DND-41 (cell line): Measurements from ENCODE around the gene TMEM250.

ENCODE experiments used
- CTCF ChIP-seq: IDR thresholded peaks from 2 replicates; pipeline ENCODE4 v1.5.1; 2012; ENCODE audit warnings: borderline replicate concordance, low read length, moderate library complexity, mild to moderate bottlenecking; ENCODE audit not compliant: poor library complexity, severe bottlenecking; ENCODE audit errors: extremely low read depth
- EZH2 ChIP-seq: IDR thresholded peaks from 3 replicates; pipeline ENCODE4 v1.6.1; 2012; ENCODE audit warnings: borderline replicate concordance, low read depth, mild to moderate bottlenecking, moderate library complexity, low read length, inconsistent platforms; ENCODE audit not compliant: severe bottlenecking

DNA sequence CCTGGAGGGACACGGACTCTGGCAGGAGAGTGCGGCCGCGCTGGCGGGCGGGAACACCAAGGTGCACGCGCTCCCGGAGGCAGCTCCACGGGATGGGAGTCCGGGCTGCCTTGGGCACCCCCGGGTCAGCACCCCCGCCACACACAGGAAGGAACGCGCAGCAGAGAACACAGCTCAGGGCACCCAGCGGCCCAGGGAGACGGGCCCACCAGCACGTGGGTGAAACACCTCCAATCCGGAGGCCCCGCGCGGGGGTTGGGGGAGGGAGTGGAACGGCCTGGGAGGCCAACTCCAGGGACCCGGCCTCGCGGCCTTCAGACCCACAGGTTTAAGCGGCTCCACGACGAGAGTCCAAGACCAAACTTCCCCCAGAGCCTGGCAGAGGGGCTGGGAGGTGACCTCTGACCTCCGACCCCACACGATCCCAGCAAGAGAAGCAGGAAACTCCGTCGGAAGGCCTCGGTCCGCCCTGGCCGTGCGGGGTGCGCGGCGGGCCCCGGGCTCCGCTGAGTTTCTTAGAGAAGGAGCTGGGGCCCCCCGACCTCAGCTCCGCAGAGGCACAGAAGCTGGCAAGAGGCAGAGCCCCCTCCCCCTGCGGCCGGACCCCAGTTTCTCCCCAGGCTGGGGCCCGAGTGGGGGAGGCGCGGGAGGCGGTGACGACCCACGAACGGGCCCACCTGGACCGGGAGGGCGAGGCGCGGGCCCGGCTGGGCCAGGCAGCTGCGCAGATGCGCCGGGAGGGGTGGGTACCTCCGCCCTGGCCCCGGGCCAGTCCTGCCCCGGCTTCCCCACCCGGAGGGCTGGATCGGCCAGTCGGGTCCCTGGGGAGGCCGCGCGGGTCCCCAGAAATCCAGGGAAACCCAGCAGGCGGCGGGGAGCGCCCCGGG, 24.4 kb downstream of the TMEM250 start:
- TF ChIP-seq EZH2 (no peak), CTCF (no peak)
